K562 (cell line): Measurements from ENCODE around the gene CSF2. TPM values are rescaled to one million over a fixed set of nuclear protein-coding genes. Genes with fewer than 3 reads are reported as not detected.

Experiments used
- ATAC-seq: fragments of 200-7000 bp; cut with Tn5 transposase; 3 replicates; pipeline ENCODE4 v1.9.1; 2020; ENCODE audit warnings: moderate library complexity
- BruUV-seq: library from RNA; stranded (reverse); fragments of 400-500 nt; replicated peaks from 2 replicates; lab custom pipeline; 2021; lab: Mats Ljungman, UMichigan
- CTCF ChIA-PET: fragments of 300-600 bp; formaldehyde crosslinking; extraction: SDS; loops from one replicate; lab custom pipeline; 2021; ENCODE audit warnings: low intra/inter-chr PET ratio; lab: Yijun Ruan, JAX
- POLR2A ChIA-PET: fragments of 300-600, 350-650 bp; sonication (Branson Sonifier 250); formaldehyde crosslinking; extraction: SDS; loops from one replicate; lab custom pipeline; 2021; ENCODE audit warnings: antibody characterized with exemption, inconsistent platforms; lab: Yijun Ruan, JAX
- DNase-seq, 4 experiments: peaks; one replicate each; pipeline versions ENCODE4 v3.0.0 to v3.0.0-alpha.2; 2011 to 2018; ENCODE audit warnings: low spot score in 3 of 4, mixed read lengths in 3 of 4; ENCODE audit errors: extremely low read depth in 1 of 4
- FAIRE-seq: peaks from 2 replicates; lab custom pipeline; 2011; peaks lifted over from hg19 to GRCh38; lab: Jason Lieb, UNC
- H2AFZ ChIP-seq: 2 replicates; pipeline ENCODE4 v1.6.0; 2011; ENCODE audit warnings: low read depth, low read length, control low read depth, inconsistent platforms
- H3K27ac ChIP-seq: fragments of 200-600 bp; 3 replicates; pipeline ENCODE4 v1.8.0; 2011; ENCODE audit warnings: low read depth, mild to moderate bottlenecking, control low read depth, inconsistent platforms, low read length, moderate library complexity, mixed read lengths; ENCODE audit errors: extremely low read depth
- H3K27me3 ChIP-seq, 2 experiments: fragments of 300-600 bp in 1 of 2; 2 replicates in 1 of 2; 3 replicates in 1 of 2; pipeline versions ENCODE4 v1.6.0 to v1.8.0; 2011; ENCODE audit warnings: inconsistent platforms in 2 of 2, low read length in 2 of 2, mild to moderate bottlenecking in 1 of 2, mixed read lengths in 1 of 2, moderate library complexity in 1 of 2; ENCODE audit not compliant: control insufficient read depth in 2 of 2, insufficient read depth in 2 of 2
- H3K36me3 ChIP-seq: fragments of 300-600 bp; 3 replicates; pipeline ENCODE4 v1.8.0; 2011; ENCODE audit warnings: mild to moderate bottlenecking, low read length, inconsistent platforms; ENCODE audit not compliant: control insufficient read depth, insufficient read depth
- H3K4me1 ChIP-seq, 2 experiments: fragments of 200-600 bp in 1 of 2; replicated peaks in 1 of 2; 2 replicates in 1 of 2; 3 replicates in 1 of 2; pipeline versions ENCODE4 v1.5.1 to v1.8.0; 2011; ENCODE audit warnings: inconsistent platforms in 2 of 2, low read length in 2 of 2, mild to moderate bottlenecking in 1 of 2, mixed read lengths in 1 of 2, moderate library complexity in 1 of 2; ENCODE audit not compliant: control insufficient read depth in 2 of 2, insufficient read depth in 2 of 2
- H3K4me2 ChIP-seq: 2 replicates; pipeline ENCODE4 v1.6.1; 2011; ENCODE audit warnings: low read length, control low read depth, inconsistent platforms, mixed read lengths; ENCODE audit not compliant: insufficient read depth
- H3K4me3 ChIP-seq: fragments of 200-600 bp; sonication (generic), shearing (Covaris generic); 2 replicates; pipeline ENCODE4 v1.5.1; 2016; ENCODE audit warnings: control low read depth, inconsistent platforms
- H3K79me2 ChIP-seq: fragments of 200-600 bp; 3 replicates; pipeline ENCODE4 v1.8.0; 2011; ENCODE audit warnings: low read length, inconsistent platforms; ENCODE audit not compliant: control insufficient read depth, insufficient read depth
- H3K9ac ChIP-seq, 2 experiments: 2 replicates each; pipeline versions ENCODE4 v1.6.0 to v1.6.1; 2011; ENCODE audit warnings: low read depth in 2 of 2, low read length in 2 of 2, control low read depth in 1 of 2, inconsistent platforms in 1 of 2, mild to moderate bottlenecking in 1 of 2, mixed read lengths in 1 of 2; ENCODE audit not compliant: insufficient read depth in 1 of 2
- H3K9me1 ChIP-seq: one replicate; pipeline ENCODE4 v1.6.0; 2011; ENCODE audit warnings: inconsistent platforms, mild to moderate bottlenecking, low read length, moderate library complexity; ENCODE audit not compliant: control insufficient read depth, insufficient read depth
- H3K9me3 ChIP-seq: replicated peaks from 2 replicates; pipeline ENCODE4 v1.5.1; 2011; ENCODE audit warnings: low read depth, low read length, inconsistent platforms; ENCODE audit not compliant: control insufficient read depth, insufficient read depth
- H4K20me1 ChIP-seq: replicated peaks from 2 replicates; pipeline ENCODE4 v1.6.1; 2011; ENCODE audit warnings: low read length, inconsistent platforms, mixed read lengths; ENCODE audit not compliant: control insufficient read depth, insufficient read depth
- BRD9 ChIP-seq: fragments of 450-650 bp; IDR thresholded peaks from 2 replicates; pipeline ENCODE4 v1.6.1; 2018; ENCODE audit warnings: low read depth; ENCODE audit not compliant: partially characterized antibody
- CBFA2T3 ChIP-seq: fragments of 450-650 bp; IDR thresholded peaks from 2 replicates; pipeline ENCODE4 v1.6.1; 2017
- CREB1 ChIP-seq, 2 experiments: sonication (generic) in 1 of 2; formaldehyde crosslinking in 1 of 2; IDR thresholded peaks; 2 replicates each; pipeline versions ENCODE4 v1.6.1 to v1.8.0; 2012 to 2022; ENCODE audit warnings: inconsistent platforms in 1 of 2, mild to moderate bottlenecking in 1 of 2, missing genetic modification reagents in 1 of 2, moderate library complexity in 1 of 2
- ELF2 ChIP-seq: fragments of 250-450 bp; sonication (Bioruptor Pico); IDR thresholded peaks from 2 replicates; pipeline ENCODE4 v1.5.0; 2021; ENCODE audit warnings: mild to moderate bottlenecking
- ETV5 ChIP-seq: sonication (generic); formaldehyde crosslinking; IDR thresholded peaks from 2 replicates; pipeline ENCODE4 v1.4.0; 2020; ENCODE audit warnings: low read depth, mild to moderate bottlenecking, missing genetic modification reagents
- HMGN3 ChIP-seq: IDR thresholded peaks from 2 replicates; pipeline ENCODE4 v1.6.1; 2011; ENCODE audit warnings: borderline replicate concordance, low read depth, mild to moderate bottlenecking, mixed read lengths, low read length; ENCODE audit not compliant: insufficient read length; ENCODE audit errors: extremely low read depth
- JUNB ChIP-seq: fragments of 450-650 bp; formaldehyde crosslinking; conservative IDR thresholded peaks from 2 replicates; pipeline ENCODE4 v1.4.0; 2020; ENCODE audit warnings: mild to moderate bottlenecking
- KDM2B ChIP-seq: fragments of 250-450 bp; sonication (Bioruptor Pico); IDR thresholded peaks from 2 replicates; pipeline ENCODE4 v1.8.0; 2021; ENCODE audit warnings: mild to moderate bottlenecking, moderate library complexity
- MAZ ChIP-seq, 2 experiments: fragments of 450-650 bp in 1 of 2; sonication (generic) in 1 of 2; formaldehyde crosslinking; IDR thresholded peaks in 1 of 2; conservative IDR thresholded peaks in 1 of 2; 2 replicates each; pipeline versions ENCODE4 v1.4.0 to v1.5.0; 2020; ENCODE audit warnings: mild to moderate bottlenecking in 1 of 2, missing genetic modification reagents in 1 of 2
- MTA2 ChIP-seq: fragments of 450-650 bp; IDR thresholded peaks from 2 replicates; pipeline ENCODE4 v1.6.1; 2016; ENCODE audit warnings: low read depth
- PURB ChIP-seq: sonication (generic); formaldehyde crosslinking; IDR thresholded peaks from 2 replicates; pipeline ENCODE4 v1.9.0; 2021; ENCODE audit warnings: low read depth, mild to moderate bottlenecking, missing genetic modification reagents
- RB1 ChIP-seq: fragments of 450-650 bp; IDR thresholded peaks from 2 replicates; pipeline ENCODE4 v1.6.1; 2017; ENCODE audit warnings: low read depth, mild to moderate bottlenecking
- SMAD2 ChIP-seq: fragments of 150-350 bp; IDR thresholded peaks from 2 replicates; pipeline ENCODE4 v1.6.1; 2014; ENCODE audit warnings: low read depth, mild to moderate bottlenecking, low read length
- ZNF436 ChIP-seq: fragments of 250-450, 450-650 bp; sonication (Bioruptor Pico); formaldehyde crosslinking; IDR thresholded peaks from 2 replicates; pipeline ENCODE4 v1.7.0; 2020; ENCODE audit warnings: mild to moderate bottlenecking
- WGBS: fragments of 100-300 bp; shearing (Covaris generic); methylation state at CpG from one replicate; pipeline ENCODE4 v1.1.6; 2016; ENCODE audit warnings: low coverage, mixed read lengths; ENCODE audit not compliant: insufficient coverage; ENCODE audit errors: missing lambda C conversion rate; 5-methylcytosine and 5-hydroxymethylcytosine counted together
- in situ Hi-C: fragments of 300-500 bp; cut with MboI; formaldehyde crosslinking; loops from 4 replicates; pipeline ENCODE4 v1.15.0; 2018; ENCODE audit warnings: inconsistent platforms, mixed read lengths
- intact Hi-C: fragments of 100-400 bp; cut with micrococcal nuclease; formaldehyde crosslinking; loops from 2 replicates; pipeline ENCODE4 v1.14.2; 2022
- polyA plus RNA-seq, 8 experiments: library from polyadenylated mRNA; depleted of rRNA in 4 of 8; stranded (reverse) in 5 of 8; unstranded in 3 of 8; fragments of >200 nt; fragmentation: Nextera tagmentation in 2 of 8; fragmentation: Illumina TruSeq in 1 of 8; extraction: Ambion mirVana in 2 of 8; extraction: Trizol in 1 of 8; gene quantifications; 2 replicates each; pipeline versions ENCODE4 v1.2.1 to v1.2.3, GENCODE V29; 2011 to 2014; ENCODE audit warnings: inconsistent platforms in 1 of 8, missing spikeins in 1 of 8
- total RNA-seq, 7 experiments: library from RNA; depleted of rRNA in 6 of 7; stranded (reverse); fragments of >200 nt in 6 of 7; fragmentation: Illumina TruSeq in 2 of 7; extraction: Trizol in 2 of 7; gene quantifications; 2 replicates each; pipeline versions ENCODE4 v1.2.1 to v1.2.3, GENCODE V29; 2011 to 2021; ENCODE audit warnings: low replicate concordance in 1 of 7
- TF ChIP-seq, protein P1 (sequence below): sonication (generic); formaldehyde crosslinking; IDR thresholded peaks from 2 replicates; pipeline ENCODE4 v1.8.1; 2023; ENCODE audit warnings: mild to moderate bottlenecking, missing genetic modification reagents

CSF2 gene
- total and polyA plus RNA-seq, 9 of the 15 experiments (the other 6 are each of a cell fraction or from before 2014, with no cell fraction given): 0.25 to 0.29 TPM; not detected in 7

DNA sequence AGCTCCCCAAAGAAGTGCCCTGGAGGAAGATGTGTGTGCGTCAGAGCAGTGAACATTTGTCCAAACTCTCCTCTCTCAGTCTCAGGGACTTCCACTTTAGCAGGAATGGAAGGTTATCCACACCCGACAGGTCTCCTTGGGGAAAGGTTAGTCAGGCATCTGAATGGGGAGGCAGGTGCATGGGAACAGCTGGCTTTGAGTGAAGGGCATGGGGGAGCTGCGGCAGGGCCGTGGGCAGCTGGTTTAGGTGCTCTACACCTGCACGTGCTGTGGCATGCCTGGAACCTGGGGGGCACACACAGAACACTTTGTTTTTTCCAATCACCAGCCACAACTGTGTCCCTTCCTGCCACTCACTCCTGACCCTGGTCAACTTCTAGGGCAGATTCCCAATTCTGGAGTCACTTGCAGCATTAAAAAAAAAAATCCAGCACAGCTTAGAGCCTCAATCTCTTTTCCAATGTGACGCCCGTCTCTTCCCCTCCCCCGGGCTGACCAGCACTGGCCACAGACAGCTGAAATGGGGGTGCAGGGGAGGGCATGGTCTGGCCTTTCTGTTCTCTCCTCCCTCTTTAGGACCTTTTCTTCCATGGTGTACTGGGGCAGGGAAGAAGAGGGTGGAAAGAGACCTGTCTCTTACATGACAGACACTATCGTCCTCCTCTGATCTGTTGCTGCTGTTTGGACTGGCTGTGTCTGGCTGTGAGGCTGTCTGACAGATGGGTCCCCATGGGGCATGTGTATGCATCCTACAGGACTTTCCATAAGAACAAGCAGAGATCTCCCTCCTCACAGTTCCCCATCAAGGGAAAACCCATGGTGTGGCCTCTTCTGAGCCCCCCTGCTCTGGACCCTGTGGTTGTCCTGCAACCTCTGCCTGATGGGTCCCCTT lies 22.7 kb upstream of the CSF2 start:
- in situ Hi-C loops: loop anchor here (25.0 kb wide), 1 partner anchor 336 kb away; no protein-coding TSS in a partner anchor
- no peak for FAIRE-seq
- TF ChIP-seq MTA2 (no peak), BRD9 (no peak), PURB (CRISPR knock-in tag) (no peak), ZNF436 (CRISPR knock-in tag) (no peak), JUNB (CRISPR knock-in tag) (no peak), CBFA2T3 (no peak), MAZ (CRISPR knock-in tag; conservative IDR thresholded peaks at IDR 0.05 in 1 of 2, IDR thresholded peaks at IDR 0.05 in 1 of 2) (no peak), ETV5 (CRISPR knock-in tag) (no peak), SMAD2 (no peak), HMGN3 (no peak), RB1 (no peak), KDM2B (no peak), ELF2 (CRISPR knock-in tag) (no peak), CREB1 (IDR thresholded peaks at IDR 0.05) (no peak), CREB1 (CRISPR knock-in tag; IDR thresholded peaks at IDR 0.05) (no peak)
- TF ChIP-seq, protein P1, sequence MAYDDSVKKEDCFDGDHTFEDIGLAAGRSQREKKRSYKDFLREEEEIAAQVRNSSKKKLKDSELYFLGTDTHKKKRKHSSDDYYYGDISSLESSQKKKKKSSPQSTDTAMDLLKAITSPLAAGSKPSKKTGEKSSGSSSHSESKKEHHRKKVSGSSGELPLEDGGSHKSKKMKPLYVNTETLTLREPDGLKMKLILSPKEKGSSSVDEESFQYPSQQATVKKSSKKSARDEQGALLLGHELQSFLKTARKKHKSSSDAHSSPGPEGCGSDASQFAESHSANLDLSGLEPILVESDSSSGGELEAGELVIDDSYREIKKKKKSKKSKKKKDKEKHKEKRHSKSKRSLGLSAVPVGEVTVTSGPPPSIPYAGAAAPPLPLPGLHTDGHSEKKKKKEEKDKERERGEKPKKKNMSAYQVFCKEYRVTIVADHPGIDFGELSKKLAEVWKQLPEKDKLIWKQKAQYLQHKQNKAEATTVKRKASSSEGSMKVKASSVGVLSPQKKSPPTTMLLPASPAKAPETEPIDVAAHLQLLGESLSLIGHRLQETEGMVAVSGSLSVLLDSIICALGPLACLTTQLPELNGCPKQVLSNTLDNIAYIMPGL (CRISPR knock-in tag): no peak

More for the DNA sequence above, 22.7 kb upstream of the CSF2 start:
- H3K9me3 ChIP-seq: no peaks in the 10 kb centered on the region
- no peak for DNase-seq
- H3K9ac ChIP-seq: no peak overlapping the region
- 5% methylated on average over 9 of the region's 9 CpGs for WGBS
- H2AFZ ChIP-seq: no peak overlapping the region
- ChIA-PET CTCF (no interaction called here), POLR2A (interaction anchor here (1.1 kb wide), 1 partner anchor 10 kb away, joined by 3 read pairs; no protein-coding TSS in a partner anchor)
- intact Hi-C loops: no loop called here
- no peak overlapping the region for H3K4me2 ChIP-seq
- no peaks in the 10 kb centered on the region for H3K9me1 ChIP-seq
- H4K20me1 ChIP-seq: no peaks in the 10 kb centered on the region
- H3K36me3 ChIP-seq: no peaks in the 10 kb centered on the region
- H3K4me1 ChIP-seq: no peaks in the 10 kb centered on the region
- H3K27ac ChIP-seq: no peak overlapping the region
- no peak overlapping the region for H3K4me3 ChIP-seq
- no TSS peak for BruUV-seq
- peaks cover 11 to 49% of the 10 kb centered on the region in 2 experiments; a peak in 4 of 5 replicates for H3K27me3 ChIP-seq
- no peaks in the 10 kb centered on the region for H3K79me2 ChIP-seq
- ATAC-seq: no peak
